GM21619 (cell line): ENCODE results near the gene OR51A4.
"Not testable (repeated sequence)": the region's sequence is repeated elsewhere in the genome, so short reads cannot be mapped to it uniquely, and the experiment has no call there.

Source experiments
- ATAC-seq: cut with Tn5 transposase; IDR thresholded peaks from one replicate; pipeline ENCODE4 v1.9.1; 2021; ENCODE audit not compliant: unreplicated experiment

Gene OR51A4, protein sequence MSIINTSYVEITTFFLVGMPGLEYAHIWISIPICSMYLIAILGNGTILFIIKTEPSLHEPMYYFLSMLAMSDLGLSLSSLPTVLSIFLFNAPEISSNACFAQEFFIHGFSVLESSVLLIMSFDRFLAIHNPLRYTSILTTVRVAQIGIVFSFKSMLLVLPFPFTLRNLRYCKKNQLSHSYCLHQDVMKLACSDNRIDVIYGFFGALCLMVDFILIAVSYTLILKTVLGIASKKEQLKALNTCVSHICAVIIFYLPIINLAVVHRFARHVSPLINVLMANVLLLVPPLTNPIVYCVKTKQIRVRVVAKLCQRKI

DNA sequence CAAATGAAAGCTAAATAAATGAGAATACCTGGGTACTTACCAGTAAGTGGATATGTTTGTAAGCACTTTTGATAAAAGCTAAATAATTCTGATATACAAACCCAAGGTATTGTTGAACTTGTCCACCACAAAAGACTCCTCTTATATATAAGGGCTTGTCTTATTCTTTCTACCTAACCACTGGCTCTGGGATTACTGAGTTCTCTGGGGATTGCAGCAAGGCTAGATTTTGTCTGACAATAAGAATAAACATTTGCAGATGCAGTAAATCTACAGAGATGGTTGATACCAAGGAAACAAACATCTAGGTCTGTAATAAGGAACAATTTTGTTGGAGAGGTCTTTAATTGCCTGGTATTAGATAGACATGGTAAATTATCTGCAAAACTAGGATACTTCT is at the start of gene OR51A4:
TSS of gene OR51A4 (minus strand) at position 101 of the 400 bp plus-strand sequence. CDS start 505 bp downstream, outside the sequence.
- ATAC-seq: no peak

DNA sequence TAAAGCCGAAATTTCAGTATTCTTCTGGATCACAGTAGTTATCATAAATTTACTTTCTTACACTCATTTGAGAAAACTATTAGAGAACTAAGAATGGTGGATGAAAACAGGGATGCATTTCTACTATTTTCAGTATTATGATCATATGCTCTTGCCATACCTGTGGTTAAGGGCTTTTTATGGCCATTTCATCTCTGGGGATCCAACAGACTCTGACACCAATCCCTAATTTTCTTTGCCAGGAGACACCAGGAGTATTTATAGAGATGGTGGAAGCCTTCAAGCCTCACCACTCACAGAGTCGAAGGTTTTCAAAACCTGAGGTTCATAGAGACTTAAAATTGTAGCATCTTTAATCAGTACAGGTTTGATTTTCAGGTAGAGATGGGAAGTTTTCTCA is 47.1 kb upstream of the OR51A4 start, which contains the start of gene OR51L1:
TSS of gene OR51L1 (plus strand) at position 301 of the 400 bp plus-strand sequence. CDS start 4,132 bp downstream, outside the sequence.
- no peak for ATAC-seq

DNA sequence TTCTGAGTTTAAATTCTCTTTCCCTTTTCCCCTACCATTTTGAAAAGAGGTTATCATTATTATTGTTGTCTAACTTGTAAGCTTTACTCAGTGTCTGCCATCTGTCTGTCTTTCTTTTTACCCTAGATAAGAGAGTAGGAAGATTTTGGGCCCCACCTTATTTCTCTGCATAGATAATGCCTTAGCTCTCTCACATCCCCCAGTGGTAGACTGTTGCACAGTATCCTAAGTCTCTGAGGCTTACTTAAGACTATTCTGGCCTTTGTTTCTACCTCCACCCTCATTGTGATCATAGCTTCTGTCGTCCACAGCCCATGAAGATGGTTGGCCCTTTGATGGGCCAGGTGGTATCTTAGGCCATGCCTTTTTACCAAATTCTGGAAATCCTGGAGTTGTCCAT is 43.7 kb upstream of the OR51A4 start:
- ATAC-seq: no peak

DNA sequence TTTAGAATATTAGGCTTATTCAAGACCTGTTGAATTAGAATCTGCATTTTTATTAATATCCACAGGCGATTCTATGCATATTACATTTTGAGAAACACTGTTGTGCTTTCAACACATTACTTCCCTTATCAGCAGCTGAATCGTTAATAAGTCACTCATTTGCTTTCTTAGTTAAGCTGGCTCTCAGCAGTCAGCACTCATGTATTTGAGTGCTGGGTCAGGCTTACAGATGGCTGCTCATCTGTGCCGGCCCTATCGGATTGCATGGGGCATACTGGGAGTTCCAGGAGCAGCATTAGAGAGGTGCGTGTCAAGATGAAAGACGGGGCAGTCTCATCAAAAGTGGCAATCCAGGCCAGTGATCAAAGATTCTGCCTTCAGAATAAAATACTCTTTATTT is 36.4 kb upstream of the OR51A4 start:
- ATAC-seq: no peak

DNA sequence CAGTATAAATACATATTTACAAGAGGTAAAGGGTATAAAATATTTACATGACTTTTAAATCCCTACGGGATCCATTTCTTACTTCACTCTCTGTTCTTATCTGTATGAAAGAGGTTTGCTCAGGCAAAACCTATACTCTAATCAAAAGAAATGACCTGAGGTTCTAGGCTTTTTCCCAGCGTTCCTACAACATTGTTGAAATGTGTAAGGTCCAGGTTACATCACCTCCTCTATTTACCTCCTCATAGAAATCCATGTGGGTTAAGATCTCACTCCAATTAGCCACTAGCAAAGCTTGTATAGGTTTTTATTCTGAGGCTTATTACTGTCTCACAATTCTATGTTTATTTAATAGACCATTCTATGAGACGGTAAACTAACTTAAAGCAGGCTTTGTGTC is 35.3 kb upstream of the OR51A4 start:
- ATAC-seq: no peak

DNA sequence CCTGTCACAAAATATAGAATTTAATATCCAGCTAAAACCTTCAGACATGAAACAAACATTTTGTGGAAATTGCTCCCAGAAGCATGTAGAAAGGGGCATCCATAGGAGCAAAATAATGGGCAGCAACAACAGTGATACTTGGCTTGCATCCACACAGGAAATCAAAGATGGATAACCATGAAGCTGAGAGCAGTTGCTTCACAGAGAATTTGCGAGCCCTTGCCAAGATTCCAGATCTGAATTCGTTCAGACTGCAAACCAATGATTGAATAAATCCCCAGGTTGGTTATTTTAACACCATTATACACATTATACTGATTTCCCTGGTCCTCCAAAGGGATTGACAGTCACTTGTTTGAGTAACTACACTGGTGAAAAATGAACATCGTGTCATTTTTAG is 31.6 kb upstream of the OR51A4 start:
- ATAC-seq: no peak

DNA sequence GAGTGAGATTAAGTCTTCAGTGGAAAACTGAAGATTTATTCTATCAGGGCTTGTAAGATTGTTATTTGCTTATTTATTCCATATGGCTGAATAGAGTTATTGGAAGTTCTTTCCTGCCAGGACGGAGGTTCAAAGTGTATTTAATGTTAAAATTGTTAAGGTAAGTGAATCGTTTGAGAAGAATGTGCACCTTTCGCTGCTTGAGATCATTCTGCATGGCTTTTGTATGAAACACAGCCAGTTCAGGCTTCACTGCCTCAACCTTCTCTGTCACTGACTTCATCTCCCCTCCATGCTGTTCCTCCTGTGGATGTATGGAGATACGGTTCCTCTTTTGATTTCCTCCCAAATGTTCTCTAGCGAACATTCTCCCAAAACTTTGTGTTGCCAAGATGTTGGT is 28.0 kb upstream of the OR51A4 start:
- no peak for ATAC-seq

DNA sequence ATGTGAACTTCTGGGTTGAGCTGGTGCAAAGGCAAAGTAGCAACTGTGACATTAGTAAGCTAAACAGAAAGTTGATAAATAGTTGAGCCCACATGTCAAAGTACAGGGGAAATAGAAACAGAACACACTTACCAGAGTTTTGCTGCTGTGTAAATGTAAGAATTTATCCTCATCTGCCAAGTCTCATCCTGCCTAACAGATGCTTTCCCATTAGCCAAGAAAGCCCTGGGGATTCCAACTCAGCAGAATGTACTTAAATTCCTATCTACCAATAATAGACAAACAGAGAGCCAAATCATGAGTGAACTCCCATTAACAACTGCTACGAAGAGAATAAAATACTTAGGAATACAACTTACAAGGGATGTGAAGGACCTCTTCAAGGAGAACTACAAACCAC is 15.4 kb upstream of the OR51A4 start:
- ATAC-seq: no peak

DNA sequence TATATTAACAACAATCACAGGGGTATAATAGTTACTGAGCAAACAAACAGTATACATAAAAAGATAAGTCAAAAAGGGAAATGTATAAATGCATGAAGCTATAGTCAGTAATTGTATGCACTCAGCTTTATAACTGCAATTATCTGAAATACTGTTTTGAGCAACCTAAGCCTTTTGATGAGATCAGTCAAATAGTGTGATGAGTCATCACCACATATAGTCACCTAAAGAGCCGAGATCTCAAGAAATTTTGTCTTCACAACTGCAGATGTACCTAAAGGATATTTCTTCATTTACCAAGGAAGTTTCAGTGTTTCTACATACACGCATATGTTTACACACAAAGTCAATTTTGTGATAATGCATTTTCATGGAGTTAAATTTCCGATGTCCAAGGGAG is 13.5 kb upstream of the OR51A4 start:
- ATAC-seq: no peak

DNA sequence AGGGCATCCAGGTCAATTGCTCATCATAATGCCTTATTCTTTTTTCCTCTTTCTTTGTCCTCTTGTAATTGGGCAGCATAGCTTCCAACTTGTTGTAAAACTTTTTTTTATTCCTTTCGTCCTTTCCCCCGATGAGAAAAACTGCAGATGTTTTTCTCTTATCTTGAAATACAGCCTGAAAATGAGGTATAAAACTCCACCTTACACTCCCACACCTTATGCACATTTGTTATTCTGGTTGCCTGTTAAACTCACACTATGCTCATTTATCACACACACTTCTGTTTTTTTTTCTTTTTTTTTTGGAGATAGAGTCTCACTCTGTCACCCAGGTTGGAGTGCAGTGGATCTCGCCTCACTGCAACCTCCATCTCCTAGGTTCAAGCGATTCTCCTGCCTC is 10.0 kb upstream of the OR51A4 start:
- no peak for ATAC-seq

DNA sequence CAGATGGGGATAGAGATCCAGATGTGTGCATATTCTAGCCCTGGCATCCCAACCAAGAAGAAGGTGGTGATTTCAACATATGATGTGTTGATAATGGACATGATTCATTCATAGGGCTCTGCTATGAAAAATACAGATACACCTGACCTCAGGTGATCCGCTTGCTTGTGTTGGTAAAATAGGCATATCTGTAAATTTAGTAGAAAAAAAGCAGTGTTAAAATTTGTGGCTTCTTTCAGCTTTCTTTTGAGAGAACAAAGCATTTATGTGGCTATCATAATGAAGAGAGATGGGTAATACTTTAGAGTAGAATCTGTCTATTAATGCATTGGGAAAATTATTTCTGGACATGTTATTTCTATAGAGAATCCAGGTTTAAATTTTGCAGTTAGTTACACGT is 8.2 kb upstream of the OR51A4 start, which contains the start of gene OR51A2:
TSS of gene OR51A2 (minus strand) at position 101 of the 400 bp plus-strand sequence. CDS start at position 101, 0 bp downstream.
- not testable (repeated sequence) for ATAC-seq

DNA sequence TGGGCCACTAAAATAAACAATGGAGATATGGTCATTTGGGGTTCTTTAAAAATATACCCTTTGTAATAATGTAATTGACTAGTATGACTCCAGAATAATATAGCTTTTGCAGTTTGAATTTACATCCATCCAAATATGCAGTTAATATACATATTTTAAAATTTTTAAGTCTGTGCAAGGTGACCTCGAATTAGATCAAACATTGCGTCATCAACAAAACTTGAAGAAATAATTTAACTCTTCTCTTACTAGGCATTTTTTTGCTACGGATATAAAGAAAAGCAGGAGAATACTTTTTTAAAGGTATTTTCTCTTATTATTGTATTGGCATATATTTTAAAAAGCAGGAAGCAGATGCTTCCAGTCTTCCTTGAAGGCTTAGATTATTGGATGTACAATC is 10.7 kb downstream of the OR51A4 start:
- ATAC-seq: no peak

DNA sequence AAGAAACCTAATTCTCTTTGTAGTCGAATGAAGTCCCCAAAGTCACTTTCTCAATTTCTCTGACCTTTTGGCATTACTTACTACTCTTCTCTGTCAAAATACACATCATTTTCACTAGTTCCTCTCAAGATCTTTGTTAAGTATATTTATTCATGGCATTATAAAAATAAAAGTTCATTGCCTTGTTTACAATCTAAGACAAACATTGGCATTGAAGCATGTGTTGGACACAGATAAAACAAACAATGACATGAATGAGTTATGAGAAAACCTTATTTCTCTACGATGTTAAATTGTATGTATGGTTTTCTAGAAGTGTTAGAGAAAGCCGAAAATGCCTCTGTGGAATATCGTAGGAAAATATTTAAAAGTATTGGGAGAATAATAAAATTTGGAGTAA is 14.7 kb downstream of the OR51A4 start:
- ATAC-seq: no peak

DNA sequence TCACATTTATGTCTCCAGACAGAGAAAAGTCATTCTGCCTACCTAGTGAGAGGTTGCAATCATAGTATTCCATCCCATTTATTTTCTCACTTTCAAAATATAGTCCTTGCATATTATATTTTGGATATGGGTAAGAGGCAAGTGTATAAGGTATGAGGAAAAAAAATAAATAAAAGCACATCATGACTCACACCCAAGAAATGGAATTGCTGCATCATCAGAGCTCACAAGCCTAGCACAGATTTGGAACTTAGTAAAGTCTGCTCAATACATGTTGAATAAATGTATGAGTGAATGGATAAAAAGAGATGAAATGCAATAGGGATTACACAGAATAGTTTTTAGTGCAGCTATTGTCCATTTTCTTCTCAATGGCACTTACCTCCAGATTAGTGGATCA is 20.8 kb downstream of the OR51A4 start:
- ATAC-seq: no peak

DNA sequence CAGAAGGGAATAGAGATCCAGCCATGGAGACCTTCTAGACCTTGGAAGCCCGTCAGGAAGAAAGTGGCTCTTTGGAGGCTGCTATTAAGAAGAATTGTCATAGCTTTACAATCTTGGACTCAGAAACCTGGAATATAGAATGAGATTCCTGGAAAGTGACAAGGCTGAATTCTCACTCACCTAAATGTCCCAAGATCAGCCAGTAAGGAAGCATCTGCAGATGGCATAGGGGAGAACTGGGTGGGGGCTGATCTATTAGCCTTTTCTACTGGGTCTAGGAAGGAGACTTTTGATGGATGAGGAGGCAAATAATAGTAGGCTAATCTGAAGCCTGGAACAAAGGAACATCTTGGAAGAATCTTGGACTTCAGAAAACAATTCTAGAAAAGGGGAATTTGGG is 23.2 kb downstream of the OR51A4 start, which contains the start of gene OR51G1:
TSS of gene OR51G1 (minus strand) at position 101 of the 400 bp plus-strand sequence. CDS start at position 101, 0 bp downstream.
- no peak for ATAC-seq

DNA sequence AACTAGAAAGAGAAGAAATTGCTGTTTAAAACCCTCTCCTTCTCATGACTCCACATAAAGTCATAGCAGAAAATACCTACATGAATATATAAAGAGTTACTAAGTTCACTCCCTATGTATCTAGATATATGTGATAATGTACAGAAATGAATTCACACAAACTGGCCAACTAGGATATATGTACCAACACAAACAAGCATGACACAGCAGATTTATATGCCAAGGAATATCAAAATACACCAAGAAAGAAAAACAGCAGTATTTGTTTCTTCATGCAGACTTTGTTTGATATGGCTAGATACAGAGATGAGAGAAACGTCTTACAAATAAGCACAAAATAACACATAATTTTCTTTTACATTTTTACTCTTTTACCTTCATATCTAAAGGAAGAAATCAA is 25.1 kb downstream of the OR51A4 start:
- ATAC-seq: no peak

DNA sequence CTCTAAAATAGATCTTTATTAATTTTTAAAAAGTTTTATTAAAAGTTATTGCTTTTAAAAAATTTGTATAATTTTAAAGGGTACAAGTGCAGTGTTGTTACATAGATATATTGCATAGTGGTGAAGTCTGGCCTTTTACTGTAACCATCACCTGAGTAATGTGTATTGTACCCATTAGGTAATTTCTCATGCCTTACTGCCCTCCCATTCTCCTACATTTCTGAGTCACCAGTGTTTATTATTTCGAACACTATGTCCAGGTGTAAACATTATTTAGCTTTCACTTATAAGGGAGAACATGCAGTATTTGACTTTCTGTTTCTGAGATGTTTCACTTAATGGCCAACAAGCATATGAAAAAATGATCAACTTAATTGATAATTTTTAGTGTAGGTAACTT is 25.6 kb downstream of the OR51A4 start:
- ATAC-seq: no peak

DNA sequence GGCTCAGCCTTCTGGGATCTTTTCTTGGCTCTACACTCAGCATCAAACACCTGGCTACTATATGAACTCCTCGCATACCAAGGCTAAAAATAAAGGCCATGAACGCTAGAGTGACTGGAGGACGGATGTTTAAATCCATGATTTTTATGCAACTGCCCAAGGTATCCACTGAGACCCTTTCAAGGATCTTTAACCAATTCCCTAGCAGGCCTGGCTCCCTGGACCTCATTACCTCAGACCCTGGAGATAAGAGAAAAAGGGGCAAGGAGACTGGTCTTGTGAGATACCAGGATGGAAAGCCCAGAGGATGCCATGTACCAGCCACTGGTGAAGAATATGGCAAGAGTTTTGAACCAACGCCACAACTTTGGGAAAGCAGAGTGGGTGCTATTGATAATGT is 28.2 kb downstream of the OR51A4 start, which contains the start of gene OR51G2:
TSS of gene OR51G2 (minus strand) at position 101 of the 400 bp plus-strand sequence. CDS start 3,687 bp downstream, outside the sequence.
- ATAC-seq: no peak

DNA sequence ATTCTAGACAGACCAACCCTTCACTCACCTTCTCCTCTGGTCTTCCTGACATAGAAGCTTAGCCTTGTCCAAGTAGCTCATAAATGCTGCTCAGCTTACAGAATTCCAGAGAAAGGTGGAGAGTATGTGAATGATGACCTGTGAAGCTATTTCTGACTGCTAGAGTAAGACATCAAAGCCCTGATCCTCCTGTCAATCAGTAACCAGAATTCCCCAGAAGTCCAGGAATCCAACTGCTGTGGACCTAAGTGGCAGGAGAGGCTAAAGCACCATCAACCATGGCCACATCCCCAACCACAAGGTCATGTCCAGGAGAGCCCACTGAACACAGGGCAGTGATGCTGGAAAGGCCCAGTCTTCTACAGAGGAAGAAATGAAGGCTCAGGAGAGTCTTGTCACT is 30.8 kb downstream of the OR51A4 start:
- ATAC-seq: no peak

DNA sequence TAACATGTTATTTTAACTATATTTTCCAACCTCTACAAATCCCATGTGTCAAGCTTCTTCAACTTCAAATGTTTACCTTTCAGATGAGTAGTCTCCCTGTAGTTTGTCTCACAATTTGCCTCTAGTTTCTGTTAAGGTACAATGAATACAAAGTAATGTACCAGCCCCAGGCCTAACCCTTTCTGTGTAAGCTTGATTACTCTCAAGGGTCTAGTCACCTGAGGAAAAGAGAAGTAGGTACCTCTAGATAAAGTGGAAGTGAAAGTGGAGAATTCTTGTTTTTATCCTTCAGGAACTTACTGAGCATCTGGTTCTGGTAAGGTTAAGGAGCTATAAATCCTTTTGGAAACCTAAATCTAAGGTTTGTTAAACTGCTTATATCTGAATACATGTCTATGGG is 43.9 kb downstream of the OR51A4 start, which contains the start of gene OR51A7:
TSS of gene OR51A7 (plus strand) at position 300 of the 400 bp plus-strand sequence. CDS start 3,587 bp downstream, outside the sequence.
- no peak for ATAC-seq
